Pons (tissue), 1 donor: ENCODE measurements around the gene PGAM2.
A peak's percentile ranks its signal among the peaks of the same experiment; 100 is the strongest.
"Not testable (repeated sequence)": the region's sequence is repeated elsewhere in the genome, so short reads cannot be mapped to it uniquely, and the experiment has no call there.

Experiments used
- DNase-seq: peaks from one replicate; pipeline ENCODE4 v3.0.0-alpha.2; 2016; ENCODE audit warnings: low spot score

Gene PGAM2

GRCh38 chr7:44050121-44050914 lies 15.0 kb downstream of the PGAM2 start:
- no peak for DNase-seq

- no peak for DNase-seq
Observed at GRCh38 chr7:44048031-44048795, 17.2 kb downstream of the PGAM2 start.

DNA sequence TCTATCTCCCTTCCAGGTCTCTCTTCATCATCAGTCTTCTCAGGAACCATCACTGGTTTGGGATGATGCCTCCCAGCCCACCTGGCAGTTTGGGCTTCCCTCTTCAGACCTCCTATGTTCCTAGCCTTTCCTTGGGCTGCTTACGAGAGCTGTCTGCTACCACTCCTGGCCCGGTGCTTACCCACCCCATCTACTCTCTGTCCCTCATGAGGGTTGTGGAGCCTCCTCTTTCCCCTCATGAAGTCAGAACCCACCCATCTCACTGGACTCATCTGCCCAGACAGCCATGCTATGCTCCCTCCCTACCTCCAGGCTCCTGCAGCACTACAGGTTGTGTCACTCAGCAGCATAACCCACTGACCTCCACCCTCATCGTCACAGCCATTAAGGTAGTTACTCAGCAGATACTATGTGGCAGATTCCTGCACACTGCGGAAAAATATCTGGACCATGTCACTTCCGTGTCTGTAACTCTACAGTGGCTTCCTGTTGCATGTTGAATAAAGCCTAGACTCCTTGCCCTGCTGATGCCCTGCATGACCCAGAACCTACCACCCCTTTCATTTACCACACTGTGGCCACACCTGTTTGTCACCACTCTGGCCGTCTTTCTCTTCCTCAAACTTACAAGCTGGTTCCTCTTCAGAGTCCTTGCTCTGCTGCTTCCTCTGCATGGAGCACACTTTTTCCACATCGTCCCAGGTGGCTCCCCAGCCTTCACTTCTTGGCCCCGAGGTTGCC lies 18.9 kb downstream of the PGAM2 start:
- DNase-seq: no peak

DNA sequence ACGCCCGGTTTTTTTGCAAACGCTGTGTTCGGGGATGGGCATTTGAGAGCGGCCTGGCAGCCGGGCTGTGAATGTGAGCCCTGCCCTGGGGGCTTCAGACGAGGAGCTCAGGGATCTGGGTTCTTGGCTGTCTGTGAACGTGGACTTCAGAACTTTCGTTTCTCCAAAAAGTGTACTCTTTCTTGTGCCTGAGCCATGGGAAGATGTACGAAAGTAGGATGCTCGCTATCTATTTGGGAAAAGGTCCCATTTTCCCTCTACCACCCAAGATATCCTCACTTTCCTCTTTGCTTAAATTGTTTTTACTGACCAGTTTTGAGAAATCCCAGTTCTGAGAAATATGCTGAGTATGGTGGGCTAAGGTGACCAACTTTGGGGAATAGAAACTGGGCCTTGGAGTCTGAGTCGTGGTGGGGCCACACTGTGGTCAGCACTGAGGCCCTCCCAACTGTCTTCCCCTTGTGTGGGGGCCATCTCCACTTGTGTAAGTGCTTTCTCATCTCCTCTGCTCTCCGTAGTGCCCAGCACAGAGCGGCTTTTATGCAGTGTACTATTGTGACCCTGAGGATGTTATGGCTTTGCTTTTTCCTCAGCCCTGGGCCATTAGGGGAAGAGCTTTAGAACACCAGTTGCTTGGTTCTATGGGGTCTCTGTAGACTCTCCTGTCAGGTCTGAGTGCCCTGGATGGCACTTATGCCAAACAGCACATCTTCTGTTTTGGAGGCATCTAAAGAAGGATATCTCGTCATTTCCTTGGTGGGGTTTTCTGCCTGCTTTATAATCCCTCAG lies 19.9 kb downstream of the PGAM2 start:
- DNase-seq: no peak

DNA sequence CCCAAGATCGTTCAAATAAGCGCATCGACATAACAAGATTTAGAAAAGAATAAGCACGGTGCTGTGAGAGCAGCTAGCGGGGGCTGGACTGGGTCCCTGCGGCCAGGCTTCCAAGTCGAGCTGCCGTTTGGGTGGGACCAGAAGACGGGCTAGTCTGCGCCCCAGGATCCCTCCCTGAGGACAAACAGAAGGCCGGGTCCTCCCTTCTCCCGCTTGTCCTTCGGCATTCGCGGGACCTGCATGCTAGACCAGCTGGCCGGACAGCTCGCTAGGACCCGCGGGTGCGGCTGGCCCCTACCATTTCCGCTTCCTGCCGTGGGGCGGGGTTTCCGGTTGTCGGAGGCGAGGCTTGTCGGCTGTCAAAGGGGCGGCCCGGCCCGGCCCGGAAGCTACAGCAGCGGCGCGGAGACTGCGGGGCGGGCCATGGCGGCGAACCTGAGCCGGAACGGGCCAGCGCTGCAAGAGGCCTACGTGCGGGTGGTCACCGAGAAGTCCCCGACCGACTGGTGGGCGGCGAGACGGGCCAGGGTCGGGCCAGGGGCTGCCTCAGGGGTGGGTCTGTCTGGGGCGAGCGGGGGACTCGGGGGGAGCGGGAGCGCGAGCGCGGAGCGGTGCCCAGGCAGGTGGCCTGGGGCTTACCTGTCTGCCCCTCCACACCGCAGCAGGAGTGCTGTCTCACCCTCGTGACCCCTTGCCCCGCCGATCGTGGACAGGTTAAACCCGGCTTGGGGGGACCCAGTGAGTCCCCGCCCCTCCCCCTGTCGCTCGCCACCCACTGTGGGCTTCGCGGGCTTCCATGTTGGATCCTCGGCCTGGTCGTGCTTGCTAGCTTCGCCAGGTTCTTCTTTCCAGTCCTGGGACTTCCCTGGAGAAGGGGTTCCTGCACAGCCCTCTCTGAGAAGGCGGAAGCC lies 20.8 kb downstream of the PGAM2 start, which contains the start of gene DBNL:
Gene DBNL, plus strand, starts transcription at position 388 of the 911 bp plus-strand sequence. Its CDS starts 36 bp downstream, at position 424.
- DNase-seq: peak; percentile 89

GRCh38 chr7:44043902-44044301 lies 21.5 kb downstream of the PGAM2 start:
- DNase-seq: no peak

DNA sequence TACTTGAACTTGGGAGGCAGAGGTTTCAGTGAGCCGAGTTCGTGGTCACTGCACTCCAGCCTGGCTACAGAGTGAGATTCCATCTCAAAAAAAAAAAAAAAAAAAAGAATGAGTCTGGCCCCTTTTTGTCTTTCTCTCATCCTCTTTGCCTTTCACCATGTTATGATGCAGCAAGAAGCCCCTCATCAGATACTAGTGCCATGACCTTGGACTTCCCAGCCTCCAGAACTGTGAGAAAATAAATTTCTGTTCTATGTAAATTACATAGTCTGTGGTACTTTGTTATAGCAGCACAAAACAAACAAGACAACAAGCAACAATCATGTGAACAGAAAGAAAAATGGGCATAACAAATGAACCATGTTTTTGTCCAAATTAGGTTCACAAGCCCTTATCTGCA lies 23.1 kb downstream of the PGAM2 start:
- DNase-seq: no peak

- not testable (repeated sequence) for DNase-seq
Observed at GRCh38 chr7:44040493-44040891, 24.9 kb downstream of the PGAM2 start.

GRCh38 chr7:44039800-44040492 lies 25.4 kb downstream of the PGAM2 start:
- DNase-seq: not testable (repeated sequence)

- DNase-seq: peak; percentile 89
Observed at GRCh38 chr7:44038961-44039558, 26.3 kb downstream of the PGAM2 start.

DNA sequence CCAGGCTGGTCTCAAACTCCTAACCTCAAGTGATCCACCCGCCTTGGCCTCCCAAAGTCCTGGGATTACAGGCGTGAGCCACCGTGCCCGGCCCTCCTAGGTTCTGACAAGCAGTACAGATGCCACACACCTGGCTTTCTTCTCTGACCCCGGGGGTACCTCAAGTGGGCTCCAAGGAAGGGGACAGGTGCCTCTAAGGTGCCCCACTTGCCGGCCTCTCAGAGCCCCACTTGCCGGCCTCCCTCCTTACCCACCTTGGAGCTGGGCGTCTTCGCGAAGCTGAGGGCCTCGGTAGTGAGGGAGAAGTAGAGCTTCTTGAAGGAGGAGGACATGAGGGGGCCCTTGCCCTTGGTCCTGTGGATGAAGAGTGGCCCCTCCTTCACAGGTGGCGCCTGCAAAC lies 26.8 kb downstream of the PGAM2 start:
- DNase-seq: not testable (repeated sequence)

GRCh38 chr7:44037951-44038350 lies 27.4 kb downstream of the PGAM2 start:
- not testable (repeated sequence) for DNase-seq

DNA sequence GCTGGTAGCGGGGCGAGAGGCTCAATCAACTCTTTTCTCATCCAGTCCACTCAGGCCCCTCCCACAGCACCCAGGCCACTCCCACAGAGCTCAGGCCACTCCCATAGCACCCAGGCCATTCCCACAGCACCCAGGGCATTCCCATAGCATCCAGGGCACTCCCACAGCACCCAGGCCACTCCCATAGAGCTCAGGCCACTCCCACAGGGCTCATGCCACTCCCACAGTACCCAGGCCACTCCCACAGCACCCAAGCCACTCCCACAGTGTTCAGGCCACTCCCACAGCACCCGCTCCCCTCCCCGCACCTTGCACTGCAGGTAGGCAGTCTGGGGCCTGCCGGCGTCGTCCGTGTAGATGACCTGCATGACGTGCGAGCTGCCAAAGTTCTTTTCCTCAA lies 29.0 kb downstream of the PGAM2 start:
- not testable (repeated sequence) for DNase-seq

DNA sequence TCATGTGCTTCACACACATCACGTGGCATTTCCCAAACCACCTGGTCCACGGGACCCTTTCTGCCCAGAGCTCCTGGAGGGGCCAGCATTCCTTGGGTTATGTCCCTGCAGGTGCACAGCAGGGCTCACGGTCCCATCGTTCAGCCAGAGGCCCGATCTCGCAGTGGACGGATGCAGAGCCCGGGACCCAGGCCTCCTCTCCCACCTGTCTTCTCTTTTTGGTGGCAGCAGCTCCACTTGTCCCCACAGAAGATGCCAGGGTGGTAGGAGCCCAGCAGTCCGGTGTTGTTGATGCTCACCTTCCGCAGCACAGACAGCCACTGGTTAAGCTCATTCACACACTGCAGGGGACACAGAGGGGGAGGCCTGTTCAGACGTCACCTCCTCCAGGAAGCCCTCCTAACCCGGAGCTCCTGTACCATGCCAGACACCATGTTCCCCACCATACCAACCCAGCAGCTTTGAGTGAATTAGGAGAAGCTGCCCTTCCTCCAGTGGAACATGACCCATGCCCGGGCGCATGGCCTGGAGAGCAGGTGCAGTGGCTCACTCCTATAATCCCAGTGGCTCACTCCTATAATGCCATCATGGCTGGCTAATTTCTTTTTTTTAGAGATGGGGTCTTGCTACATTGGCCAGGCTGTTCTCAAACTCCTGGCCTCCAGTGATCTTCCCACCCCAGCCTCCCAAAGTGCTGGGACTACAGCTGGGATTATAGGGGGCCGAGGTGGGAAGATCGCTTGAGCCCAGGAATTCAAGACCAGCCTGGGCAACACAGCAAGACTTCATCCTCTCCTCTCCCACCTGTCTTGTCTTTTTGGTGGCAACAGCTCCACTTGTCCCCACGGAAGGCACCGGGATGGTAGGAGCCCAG lies 31.2 kb downstream of the PGAM2 start:
- DNase-seq: not testable (repeated sequence)

- not testable (repeated sequence) for DNase-seq
Observed at GRCh38 chr7:44032031-44032430, 33.3 kb downstream of the PGAM2 start.

GRCh38 chr7:44031319-44031718 lies 34.0 kb downstream of the PGAM2 start:
- not testable (repeated sequence) for DNase-seq

GRCh38 chr7:44030029-44030428 lies 35.3 kb downstream of the PGAM2 start:
- not testable (repeated sequence) for DNase-seq

DNA sequence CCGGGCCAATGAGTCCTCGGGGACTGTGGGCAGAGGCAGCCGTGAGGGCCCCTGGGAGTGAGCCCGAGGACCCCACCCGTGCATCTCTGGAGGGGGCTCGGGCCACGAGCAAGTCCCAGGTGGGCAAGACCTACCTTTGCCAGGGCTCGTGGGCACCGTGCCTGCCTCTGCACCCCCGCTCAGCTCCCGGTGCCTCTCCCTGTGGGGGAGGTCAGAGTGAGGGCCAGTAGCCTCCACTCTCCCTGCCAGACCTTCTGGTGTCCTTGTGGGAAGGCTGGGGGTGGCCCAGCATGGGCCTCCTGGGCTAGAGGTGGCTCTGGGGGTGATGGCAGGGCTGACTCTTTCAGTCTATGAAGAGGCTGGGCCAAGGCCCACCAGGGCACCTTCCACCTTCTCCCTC lies 35.9 kb downstream of the PGAM2 start:
- not testable (repeated sequence) for DNase-seq
